Activated CD8-positive, alpha-beta memory T cell treated with anti-CD3 and anti-CD28 coated beads, Interleukin-2, amount 50 U/mL, for 1 hour (primary cell): Measurements from ENCODE around the gene PRKCA.

Source experiments
- DNase-seq: peaks from one replicate; pipeline ENCODE4 v3.0.0-alpha.2; 2020; ENCODE audit errors: extremely low read depth

The PRKCA gene

DNA sequence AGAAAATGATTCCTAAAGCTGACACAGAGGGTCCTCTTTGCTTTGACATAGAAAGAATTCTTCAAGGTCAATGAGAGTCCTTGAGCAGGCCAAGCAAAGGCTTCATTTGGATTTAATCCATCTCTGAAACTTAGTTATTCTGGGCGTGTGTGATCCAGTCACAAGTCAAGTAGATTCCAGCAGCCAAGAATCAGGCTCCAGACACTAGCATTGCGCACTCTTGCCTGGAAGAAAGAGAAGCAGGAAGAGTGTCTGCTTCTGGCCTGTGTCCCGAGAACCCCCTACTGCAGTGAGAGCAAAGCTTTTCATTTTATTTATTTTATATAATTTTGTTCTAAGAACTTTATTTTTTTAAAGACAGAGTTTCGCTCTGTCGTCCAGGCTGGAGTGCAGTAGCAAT lies 444.3 kb downstream of the PRKCA start:
- DNase-seq: no peak

DNA sequence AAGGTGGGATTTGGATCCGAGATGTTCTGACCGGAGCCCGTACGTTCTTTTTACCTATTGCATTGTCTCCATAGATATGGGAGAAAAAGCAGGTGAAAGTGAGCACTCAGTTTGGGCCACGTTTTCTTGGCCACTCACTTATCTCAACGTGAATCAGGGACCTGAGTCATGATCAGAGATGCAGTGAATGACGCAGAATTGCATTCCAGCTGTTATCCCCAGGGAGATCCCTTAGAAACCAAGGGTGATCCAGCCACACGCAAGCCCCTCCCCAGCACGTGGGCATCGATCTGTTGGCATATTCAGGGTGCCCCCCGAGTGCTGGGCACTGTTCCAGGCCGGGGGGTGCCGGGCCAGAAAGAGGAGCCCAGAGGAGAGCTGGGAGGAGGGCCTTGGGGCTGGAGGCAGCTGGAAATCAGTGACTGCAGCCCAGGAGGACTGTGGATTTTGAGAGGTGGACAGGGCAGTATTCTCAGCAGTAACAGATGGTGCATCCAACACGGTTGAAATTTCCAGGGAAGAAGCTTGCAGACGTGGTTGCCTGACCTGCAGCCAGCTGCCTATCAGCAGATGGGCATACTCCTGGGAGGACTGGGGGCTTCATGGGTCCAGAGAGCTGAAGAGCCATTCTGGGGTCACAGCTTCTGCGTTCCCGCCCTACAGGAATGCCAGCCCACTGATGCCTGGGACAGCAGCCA lies 445.3 kb downstream of the PRKCA start:
- no peak for DNase-seq

- DNase-seq: no peak
These were observed 446.2 kb downstream of the PRKCA start for GRCh38 chr17:66748578-66748977.

- no peak for DNase-seq
These were observed 446.9 kb downstream of the PRKCA start for GRCh38 chr17:66749217-66749832.

DNA sequence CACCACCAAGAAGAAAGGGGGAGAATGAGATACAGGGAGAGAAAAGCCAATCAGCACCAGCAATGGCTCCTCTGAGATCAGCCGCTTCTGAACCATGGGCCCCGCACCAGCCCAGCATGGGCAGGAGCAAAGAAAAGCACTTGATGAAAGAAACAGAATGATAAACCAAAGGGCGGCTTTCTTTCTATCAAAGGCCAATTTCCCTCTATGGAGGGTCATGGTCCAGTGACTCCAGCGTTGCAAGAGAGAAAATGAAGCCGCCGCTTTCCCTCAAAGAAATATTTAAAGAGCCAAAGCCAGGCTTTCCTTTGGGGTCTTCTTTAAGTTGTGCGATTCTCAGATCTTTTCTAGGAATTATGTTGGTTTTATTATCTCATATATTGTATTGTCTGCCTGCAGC lies 447.7 kb downstream of the PRKCA start:
- DNase-seq: no peak

DNA sequence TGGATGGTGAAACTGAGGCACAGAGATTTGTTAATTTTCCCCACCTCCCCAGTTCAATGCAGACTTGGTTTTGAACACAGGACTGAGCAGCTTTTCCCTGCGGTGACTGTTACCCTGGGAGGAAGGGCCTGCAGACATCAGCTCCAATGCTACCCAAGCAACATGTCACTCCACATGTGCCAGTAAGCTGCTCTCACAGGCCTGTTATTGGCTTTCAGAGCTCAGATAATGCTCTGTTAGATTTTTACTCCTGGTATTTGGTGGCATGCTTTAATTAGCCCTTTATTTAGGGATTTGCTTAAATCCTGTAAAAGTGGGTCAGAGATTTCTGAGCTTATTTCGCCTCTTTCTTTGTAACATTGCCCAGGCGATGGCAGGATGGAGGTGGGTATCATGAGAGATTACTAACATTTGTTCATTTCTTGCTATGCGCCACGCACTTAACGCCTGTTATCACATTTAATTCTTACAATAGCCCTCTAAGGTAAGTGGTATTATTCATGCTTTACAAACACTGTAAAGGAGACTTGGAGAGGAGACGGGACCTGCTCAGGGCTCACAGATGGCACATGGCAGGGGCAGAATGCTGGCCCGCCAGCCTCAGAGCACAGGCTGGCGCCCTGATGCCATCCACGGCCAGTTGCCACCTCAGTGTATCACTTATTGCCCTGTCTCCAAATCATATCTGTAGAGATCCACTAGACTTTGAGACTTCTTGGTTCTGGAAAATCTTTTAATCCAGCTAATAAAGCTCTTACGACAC lies 448.5 kb downstream of the PRKCA start:
- no peak for DNase-seq

DNA sequence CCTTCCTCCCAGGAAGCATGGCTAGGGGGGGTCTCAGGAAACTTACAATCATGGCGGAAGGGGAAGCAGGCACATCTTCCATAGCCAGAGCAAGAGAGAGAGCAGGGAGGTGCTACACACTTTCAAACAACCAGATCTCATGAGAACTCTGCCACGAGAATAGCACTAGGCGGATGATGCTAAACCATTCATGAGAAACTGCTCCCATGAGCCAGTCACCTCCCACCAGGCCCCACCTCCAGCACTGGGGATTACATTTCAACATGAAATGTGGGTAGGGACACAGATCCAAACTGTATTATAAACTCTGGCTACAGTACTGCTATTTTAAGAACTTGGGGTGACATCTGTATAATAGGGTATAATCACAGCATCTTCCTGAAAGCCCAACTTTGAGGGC lies 449.4 kb downstream of the PRKCA start:
- no peak for DNase-seq

DNA sequence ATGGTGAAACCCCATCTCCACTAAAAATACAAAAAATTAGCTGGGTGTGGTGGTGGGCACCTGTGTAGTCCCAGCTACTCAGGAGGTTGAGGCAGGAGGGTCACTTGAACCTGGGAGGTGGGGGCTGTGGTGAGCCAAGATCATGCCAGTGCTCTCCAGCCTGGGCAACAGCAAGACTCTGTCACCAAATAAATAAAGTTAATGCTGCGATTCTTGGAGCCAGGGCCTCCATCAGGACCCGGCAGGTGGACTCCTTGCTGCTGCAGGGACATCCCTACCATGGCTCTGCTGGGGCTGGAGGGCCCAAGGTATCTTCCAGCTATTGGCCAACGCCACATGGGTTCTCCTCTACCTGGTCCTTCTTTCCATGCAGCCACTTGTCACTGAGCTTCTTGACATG lies 450.0 kb downstream of the PRKCA start:
- no peak for DNase-seq

DNA sequence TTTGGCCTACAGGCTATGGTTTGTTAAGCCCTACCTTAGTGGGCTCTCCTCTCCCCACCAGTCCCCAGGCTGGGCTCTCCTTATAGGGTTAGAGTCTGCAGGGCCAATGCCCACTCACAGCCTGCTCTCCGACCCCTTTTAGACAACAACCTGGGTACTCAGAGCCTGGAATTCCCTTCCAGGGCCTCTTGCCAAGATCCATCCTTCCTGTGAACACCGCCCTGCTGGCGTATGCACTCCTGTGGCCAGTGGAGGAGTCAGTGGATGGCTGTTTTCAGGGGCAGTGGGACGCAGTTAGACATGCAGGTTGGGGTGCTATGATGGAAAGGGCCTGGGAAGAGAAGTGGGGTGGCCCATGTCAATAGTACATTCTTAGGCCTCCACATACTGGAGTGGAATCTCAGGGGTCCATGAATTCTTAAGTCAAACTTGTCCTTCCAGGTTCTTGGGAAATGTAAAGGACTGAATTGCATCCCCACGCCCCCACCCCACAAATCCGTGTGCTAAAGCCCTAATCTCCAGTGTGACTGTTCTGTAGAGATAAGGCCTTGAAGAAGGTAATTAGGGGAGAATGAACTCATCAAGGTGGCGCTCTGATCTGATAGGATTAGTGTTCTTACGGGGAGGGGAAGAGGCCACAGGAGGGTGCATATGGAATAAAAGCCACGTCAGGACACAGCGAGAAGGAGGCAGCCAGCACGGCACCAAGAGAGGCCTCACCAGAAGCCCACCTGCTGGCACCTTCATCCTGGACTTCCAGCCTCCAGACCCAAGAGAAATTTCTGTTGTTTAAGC lies 450.9 kb downstream of the PRKCA start:
- no peak for DNase-seq

GRCh38 chr17:66755101-66755943 lies 452.9 kb downstream of the PRKCA start:
- DNase-seq: no peak

- no peak for DNase-seq
These were observed 453.5 kb downstream of the PRKCA start for GRCh38 chr17:66755944-66756290.

DNA sequence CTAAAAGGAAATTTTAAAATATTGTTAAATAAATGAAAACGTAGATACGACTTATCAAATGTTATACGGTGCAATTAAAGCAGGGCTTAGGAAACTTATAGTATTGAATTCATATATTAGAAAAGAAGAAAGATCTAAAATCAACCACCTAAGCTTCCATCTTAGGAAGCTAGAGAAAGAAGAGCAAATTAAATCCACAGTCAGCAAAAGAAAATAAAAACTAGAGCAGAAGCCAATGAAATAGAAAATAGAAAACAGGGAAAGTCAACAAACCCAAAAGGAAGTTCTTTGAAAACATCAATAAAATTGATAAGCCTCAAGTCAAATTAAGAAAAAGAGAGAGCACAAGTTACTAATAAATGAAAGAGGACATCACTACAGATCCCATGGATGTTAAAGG lies 457.9 kb downstream of the PRKCA start:
- DNase-seq: no peak

- no peak for DNase-seq
These were observed 459.9 kb downstream of the PRKCA start for GRCh38 chr17:66762276-66762675.

DNA sequence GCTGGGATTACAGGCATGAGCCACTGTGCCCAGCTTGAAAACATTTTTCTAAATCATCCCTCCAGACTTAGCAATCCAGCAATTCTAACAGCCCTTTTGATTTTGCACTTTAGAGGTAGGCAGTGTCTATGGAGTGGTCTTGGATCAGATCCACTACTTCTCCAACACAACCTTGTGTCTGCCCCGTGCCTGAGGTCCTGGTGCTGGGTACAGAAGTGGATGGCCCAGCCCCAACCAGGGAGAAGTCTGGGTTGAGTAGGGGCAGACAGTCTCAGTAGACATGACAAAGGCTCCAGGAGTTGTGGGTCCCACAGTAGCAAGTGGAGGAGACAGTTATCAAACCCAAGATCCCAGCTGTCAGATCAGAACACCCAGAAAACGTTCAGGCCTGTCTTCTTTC lies 460.6 kb downstream of the PRKCA start:
- DNase-seq: no peak

DNA sequence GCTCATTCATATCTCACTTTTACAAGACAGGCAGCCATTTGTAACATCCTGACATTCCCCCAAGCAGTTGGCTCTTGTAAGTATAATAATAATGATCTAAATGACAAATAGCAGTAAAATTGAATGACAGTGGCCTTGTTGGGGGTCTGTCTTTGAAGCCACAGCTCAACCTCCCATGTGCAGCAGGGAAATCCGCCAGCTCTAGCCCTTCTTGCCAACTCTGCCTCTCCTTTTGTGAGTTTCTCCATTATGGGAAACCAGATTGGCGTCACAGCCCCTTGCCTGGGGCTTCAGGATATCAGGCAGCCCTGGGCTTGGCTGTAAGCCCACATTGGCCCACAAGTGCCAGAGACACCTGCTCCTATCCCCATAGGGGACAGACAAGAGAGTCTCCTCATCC lies 462.1 kb downstream of the PRKCA start:
- DNase-seq: no peak

DNA sequence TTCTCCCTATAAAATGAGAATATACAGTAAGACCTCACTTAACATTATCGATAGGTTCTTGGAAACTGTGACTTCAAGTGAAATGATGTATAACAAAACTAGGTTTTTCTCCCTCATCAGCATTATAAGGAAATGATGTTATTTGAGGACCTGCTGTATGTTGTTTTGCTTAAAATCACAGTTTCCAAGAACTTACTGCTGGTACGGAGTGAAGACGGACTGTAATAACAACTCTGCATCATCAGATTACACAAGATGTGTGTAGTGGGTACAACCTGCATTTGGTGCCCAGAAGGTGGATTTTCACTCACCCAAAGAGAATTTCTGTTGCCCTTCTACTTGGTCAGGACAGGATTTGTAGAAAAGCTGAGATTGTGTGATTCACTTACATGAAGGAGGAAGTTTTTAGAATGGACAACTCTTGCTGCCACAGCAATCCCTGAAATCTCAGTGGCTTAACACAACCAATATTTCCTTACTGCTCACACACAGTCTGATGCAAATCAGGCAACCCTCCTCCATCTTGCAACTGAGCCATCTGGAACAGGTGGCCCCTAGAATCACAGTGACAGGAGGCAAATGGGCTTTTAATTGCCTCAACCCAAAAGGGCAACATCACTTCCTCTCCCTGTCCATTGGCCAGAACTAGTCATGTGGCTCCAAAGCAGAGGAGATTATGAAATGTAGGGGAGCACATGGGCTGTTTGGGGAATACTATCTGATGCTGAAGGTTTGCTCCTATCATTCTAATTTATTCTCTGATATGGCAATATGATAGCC lies 464.9 kb downstream of the PRKCA start:
- DNase-seq: no peak

DNA sequence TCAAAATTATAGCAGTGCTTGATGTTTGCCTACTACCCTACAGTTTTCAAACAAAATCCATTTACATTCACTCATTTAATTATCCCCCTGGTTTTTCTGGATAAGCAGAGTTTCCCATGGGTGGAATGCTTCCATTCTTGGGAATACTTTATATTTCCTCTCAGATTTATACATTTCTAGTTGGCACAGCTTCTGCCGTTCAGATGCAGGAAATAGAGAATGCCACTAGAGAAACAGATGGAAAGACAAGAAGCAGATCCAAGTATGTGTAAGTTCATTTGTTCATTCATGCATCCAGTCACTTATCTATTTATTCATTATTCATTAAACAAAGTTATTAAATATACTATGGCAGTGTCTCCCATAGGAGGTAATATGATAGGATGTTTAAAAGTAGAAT lies 467.5 kb downstream of the PRKCA start:
- no peak for DNase-seq

DNA sequence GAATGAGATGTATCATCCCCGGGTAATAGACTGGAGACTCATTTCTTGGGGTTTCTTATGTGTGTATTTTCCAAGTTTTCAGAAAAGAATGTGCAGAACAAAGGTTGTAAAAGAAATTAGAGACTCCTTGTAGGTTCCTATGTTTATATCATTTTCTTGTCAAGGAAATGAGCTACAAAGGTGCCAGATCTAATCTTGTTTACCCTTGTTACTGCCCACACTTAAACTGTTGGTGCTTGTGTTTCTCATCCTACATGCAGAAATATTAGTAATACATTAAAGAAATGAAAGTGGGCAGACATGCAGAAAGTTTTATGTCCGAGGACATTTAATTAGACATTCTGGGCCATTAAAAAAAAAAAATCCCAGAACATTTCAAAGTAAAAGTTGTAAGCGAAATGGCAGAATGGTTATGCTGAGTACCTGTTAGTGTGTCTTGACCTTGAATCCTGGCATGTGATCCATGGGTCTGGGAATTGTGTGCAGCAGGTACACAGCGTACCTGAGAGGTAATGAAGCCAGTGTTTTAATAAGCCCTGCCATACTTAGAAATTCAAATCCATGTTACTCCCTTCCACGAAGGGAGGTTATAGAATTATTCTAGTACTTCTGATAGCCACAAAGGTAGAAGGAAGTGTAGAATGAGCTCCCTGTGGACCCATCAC lies 469.9 kb downstream of the PRKCA start:
- DNase-seq: no peak

DNA sequence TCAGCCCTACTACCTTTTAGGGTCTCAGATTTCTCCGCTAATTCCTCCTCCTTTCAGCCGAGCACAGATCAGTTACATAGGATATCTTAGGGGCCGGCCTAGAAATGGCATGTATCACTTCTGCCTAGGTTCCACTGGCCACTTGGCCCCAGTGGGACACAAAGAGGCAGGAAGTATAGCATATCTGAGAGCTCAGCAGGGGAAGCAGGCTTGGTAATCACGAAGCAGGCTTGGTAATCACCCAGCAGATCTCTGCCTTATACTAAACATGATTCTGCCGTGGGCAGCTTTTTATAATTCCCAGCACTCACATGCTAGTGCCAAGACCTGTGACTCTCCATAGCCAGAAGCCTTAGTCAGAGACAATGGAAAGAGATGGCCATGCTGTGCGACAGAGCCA lies 472.9 kb downstream of the PRKCA start:
- DNase-seq: no peak

- no peak for DNase-seq
These were observed 473.5 kb downstream of the PRKCA start for GRCh38 chr17:66775881-66776400.
